GM18909 (cell line): Measurements from ENCODE around the gene DBNL.
A peak's percentile ranks its signal among the peaks of the same experiment; 100 is the strongest.

ENCODE experiments used
- ATAC-seq: cut with Tn5 transposase; IDR thresholded peaks from one replicate; pipeline ENCODE4 v1.9.1; 2021; ENCODE audit warnings: mild to moderate bottlenecking; ENCODE audit not compliant: unreplicated experiment, poor library complexity

The DBNL gene

GRCh38 chr7:44040493-44040891 is 4.0 kb upstream of the DBNL start:
- peak; percentile 44 for ATAC-seq

GRCh38 chr7:44042221-44042620 is 2.3 kb upstream of the DBNL start:
- no peak for ATAC-seq

- no peak for ATAC-seq
These were observed 600 bp upstream of the DBNL start for GRCh38 chr7:44043902-44044301.

- peak; percentile 1 for ATAC-seq
These were observed 918 bp downstream of the DBNL start for GRCh38 chr7:44045226-44046014.

- ATAC-seq = peak; percentile 72
These were observed 2.0 kb downstream of the DBNL start for GRCh38 chr7:44046321-44047061.

- no peak for ATAC-seq
These were observed 3.7 kb downstream of the DBNL start for GRCh38 chr7:44048031-44048795.

GRCh38 chr7:44050121-44050914 is 5.8 kb downstream of the DBNL start:
- no peak for ATAC-seq

- no peak for ATAC-seq
These were observed 6.5 kb downstream of the DBNL start for GRCh38 chr7:44050915-44051560.

GRCh38 chr7:44051611-44052220 is 7.2 kb downstream of the DBNL start:
- ATAC-seq = no peak

- ATAC-seq = no peak
These were observed 8.4 kb downstream of the DBNL start for GRCh38 chr7:44052771-44053365.

- no peak for ATAC-seq
These were observed 12.2 kb downstream of the DBNL start for GRCh38 chr7:44056681-44057080.

- ATAC-seq = no peak
These were observed 12.8 kb downstream of the DBNL start for GRCh38 chr7:44057181-44057848.

GRCh38 chr7:44057849-44058758 is 13.6 kb downstream of the DBNL start:
- ATAC-seq = no peak

- ATAC-seq = no peak
These were observed 14.3 kb downstream of the DBNL start for GRCh38 chr7:44058759-44059218.

- ATAC-seq = peak; percentile 62
These were observed 15.0 kb downstream of the DBNL start for GRCh38 chr7:44059219-44060090.
